Endodermal cell (in vitro differentiated cells): ENCODE data around the gene OTOP2. TPM values are rescaled to one million over a fixed set of nuclear protein-coding genes. Genes with fewer than 3 reads are reported as not detected.

ENCODE experiments used
- DNase-seq: peaks from one replicate; pipeline ENCODE4 v3.0.0-alpha.2; 2017
- H3K27ac ChIP-seq: 2 replicates; pipeline ENCODE4 v1.5.1; 2013; ENCODE audit warnings: mild to moderate bottlenecking, low read depth, low read length, moderate library complexity
- H3K27me3 ChIP-seq: 2 replicates; pipeline ENCODE4 v1.6.1; 2013; ENCODE audit warnings: mild to moderate bottlenecking, low read length, moderate library complexity; ENCODE audit not compliant: insufficient read depth, control insufficient read depth, poor library complexity, severe bottlenecking
- H3K36me3 ChIP-seq: 2 replicates; pipeline ENCODE4 v1.7.0; 2013; ENCODE audit warnings: mild to moderate bottlenecking, low read length, moderate library complexity; ENCODE audit not compliant: control insufficient read depth, insufficient read depth
- H3K4me1 ChIP-seq: one replicate; pipeline ENCODE4 v1.7.0; 2013; ENCODE audit warnings: low read length; ENCODE audit not compliant: control insufficient read depth, insufficient read depth
- H3K4me3 ChIP-seq: 2 replicates; pipeline ENCODE4 v1.5.1; 2013; ENCODE audit warnings: mild to moderate bottlenecking, low read length, moderate library complexity
- H3K9ac ChIP-seq: 2 replicates; pipeline ENCODE4 v1.6.1; 2013; ENCODE audit warnings: mild to moderate bottlenecking, low read length, moderate library complexity; ENCODE audit not compliant: poor library complexity, severe bottlenecking; ENCODE audit errors: extremely low read depth
- H3K9me3 ChIP-seq: 2 replicates; pipeline ENCODE4 v1.6.1; 2013; ENCODE audit warnings: mild to moderate bottlenecking, low read length, moderate library complexity; ENCODE audit not compliant: control insufficient read depth
- H3K27ac Mint-ChIP-seq: 2 replicates; pipeline ENCODE4 v1.8.0; 2020; ENCODE audit warnings: mixed read lengths
- H3K27me3 Mint-ChIP-seq: 2 replicates; pipeline ENCODE4 v1.8.0; 2021; ENCODE audit warnings: mild to moderate bottlenecking, mixed read lengths; ENCODE audit not compliant: insufficient read depth
- H3K36me3 Mint-ChIP-seq: 2 replicates; pipeline ENCODE4 v1.8.0; 2020; ENCODE audit warnings: low read depth, mixed read lengths
- H3K4me1 Mint-ChIP-seq: 2 replicates; pipeline ENCODE4 v1.8.0; 2020; ENCODE audit warnings: mixed read lengths
- H3K4me3 Mint-ChIP-seq: 2 replicates; pipeline ENCODE4 v1.8.0; 2020; ENCODE audit warnings: mild to moderate bottlenecking, moderate library complexity, mixed read lengths
- H3K9me3 Mint-ChIP-seq: 2 replicates; pipeline ENCODE4 v1.8.0; 2020; ENCODE audit warnings: mild to moderate bottlenecking, mixed read lengths
- WGBS, 2 experiments: methylation state at CpG; one replicate each; pipeline versions ENCODE4 v1.1.5 to v1.1.7; 2013; ENCODE audit warnings: missing lambda C conversion rate in 2 of 2, mixed read lengths in 1 of 2; ENCODE audit not compliant: insufficient coverage in 1 of 2, insufficient read length in 1 of 2; 5-methylcytosine and 5-hydroxymethylcytosine counted together
- total RNA-seq, 2 donors: library from RNA; stranded (reverse); fragmentation: NEBNext Ultra II Directional in 1 of 2; extraction: Animal tissue kit (Norgen Biotek cat#: 25700) in 1 of 2; gene quantifications; 2 replicates in 1 of 2; 3 replicates in 1 of 2; pipeline ENCODE4 v1.2.1, GENCODE V29; 2021
- TF ChIP-seq, protein P1 (sequence below): fragments of 200-600 bp; sonication (generic); conservative IDR thresholded peaks from 2 replicates; pipeline ENCODE4 v1.5.0; 2021; ENCODE audit warnings: antibody characterized with exemption, mild to moderate bottlenecking

The OTOP2 gene
- total RNA-seq, 2 donors from 2014 or later: not detected

DNA sequence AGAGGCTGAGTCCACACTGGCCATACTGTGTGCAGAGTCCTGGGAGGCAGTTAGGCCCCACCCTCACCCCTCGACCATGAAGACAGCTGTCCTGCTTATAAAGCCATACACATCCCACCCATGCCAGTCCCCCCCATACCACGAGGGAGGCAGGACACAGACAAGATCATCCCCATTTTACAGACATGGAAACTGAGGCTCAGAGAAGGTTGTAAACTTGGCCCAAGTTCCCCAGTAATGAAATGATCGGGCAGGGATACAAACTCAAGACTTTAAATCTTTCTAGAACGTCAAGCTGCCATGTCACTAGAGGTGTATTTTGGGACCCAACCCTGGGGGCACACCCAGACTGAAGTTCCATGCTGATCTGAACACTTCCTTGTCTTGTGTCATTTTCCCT is 32.0 kb downstream of the OTOP2 start:
- Histone ChIP-seq H3K4me3 (no peak overlapping the region), H3K9me3 (no peaks in the 10 kb centered on the region), H3K27me3 (peaks cover 26% of the 10 kb centered on the region), H3K9ac (no peak overlapping the region), H3K4me1 (no peaks in the 10 kb centered on the region), H3K36me3 (no peaks in the 10 kb centered on the region), H3K27ac (no peak overlapping the region)
- H3K36me3 Mint-ChIP-seq: no peaks in the 10 kb centered on the region
- H3K4me3 Mint-ChIP-seq: no peak overlapping the region
- DNase-seq: no peak
- H3K9me3 Mint-ChIP-seq: no peaks in the 10 kb centered on the region
- WGBS, 2 experiments: 64 to 80% methylated on average over 3 to 4 of the region's 4 CpGs
- TF ChIP-seq, protein P1, sequence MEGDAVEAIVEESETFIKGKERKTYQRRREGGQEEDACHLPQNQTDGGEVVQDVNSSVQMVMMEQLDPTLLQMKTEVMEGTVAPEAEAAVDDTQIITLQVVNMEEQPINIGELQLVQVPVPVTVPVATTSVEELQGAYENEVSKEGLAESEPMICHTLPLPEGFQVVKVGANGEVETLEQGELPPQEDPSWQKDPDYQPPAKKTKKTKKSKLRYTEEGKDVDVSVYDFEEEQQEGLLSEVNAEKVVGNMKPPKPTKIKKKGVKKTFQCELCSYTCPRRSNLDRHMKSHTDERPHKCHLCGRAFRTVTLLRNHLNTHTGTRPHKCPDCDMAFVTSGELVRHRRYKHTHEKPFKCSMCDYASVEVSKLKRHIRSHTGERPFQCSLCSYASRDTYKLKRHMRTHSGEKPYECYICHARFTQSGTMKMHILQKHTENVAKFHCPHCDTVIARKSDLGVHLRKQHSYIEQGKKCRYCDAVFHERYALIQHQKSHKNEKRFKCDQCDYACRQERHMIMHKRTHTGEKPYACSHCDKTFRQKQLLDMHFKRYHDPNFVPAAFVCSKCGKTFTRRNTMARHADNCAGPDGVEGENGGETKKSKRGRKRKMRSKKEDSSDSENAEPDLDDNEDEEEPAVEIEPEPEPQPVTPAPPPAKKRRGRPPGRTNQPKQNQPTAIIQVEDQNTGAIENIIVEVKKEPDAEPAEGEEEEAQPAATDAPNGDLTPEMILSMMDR: no peak
- no peak overlapping the region for H3K27ac Mint-ChIP-seq
- peaks cover 37% of the 10 kb centered on the region for H3K27me3 Mint-ChIP-seq
- no peaks in the 10 kb centered on the region for H3K4me1 Mint-ChIP-seq

DNA sequence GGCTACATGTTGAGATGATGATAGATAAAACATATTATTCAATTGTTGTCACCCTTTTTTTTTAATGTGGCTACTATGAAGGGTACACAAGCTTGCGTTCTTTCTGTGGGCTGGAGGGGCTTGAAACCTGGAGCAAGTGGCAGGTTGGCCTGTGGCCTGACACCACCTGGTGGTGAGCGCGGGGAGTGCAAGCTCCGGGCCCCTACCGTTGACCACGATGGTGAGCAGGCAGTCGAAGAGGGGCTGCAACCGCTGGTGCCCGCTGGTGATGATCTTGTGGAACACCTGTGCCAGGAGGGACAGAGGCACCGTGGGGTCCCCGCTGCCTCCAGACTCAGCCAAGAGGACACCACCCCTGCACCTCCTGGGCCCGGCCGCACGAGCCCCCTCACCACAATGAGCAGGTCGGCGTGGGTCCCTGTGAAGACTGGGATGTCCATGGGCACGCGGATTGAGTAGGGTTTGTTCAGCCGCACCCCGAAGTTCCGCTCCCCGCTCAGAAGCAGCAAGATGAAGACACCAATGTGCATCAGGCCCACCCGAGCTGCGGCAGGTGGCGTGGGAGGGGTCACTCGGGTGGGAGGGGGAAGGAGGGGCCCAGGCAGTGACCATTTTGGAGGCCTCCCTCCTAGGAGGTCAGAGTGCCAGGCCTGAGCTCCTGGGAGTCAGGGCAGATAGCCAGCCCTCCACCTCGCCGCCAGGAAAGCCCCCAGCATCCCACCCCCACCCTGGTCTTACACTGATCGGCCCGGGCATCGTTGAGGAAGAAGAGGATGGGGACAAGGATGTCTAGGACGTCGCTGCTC is 34.1 kb downstream of the OTOP2 start:
- H3K4me3 Mint-ChIP-seq: no peak overlapping the region
- no peak overlapping the region for H3K27ac ChIP-seq
- no peaks in the 10 kb centered on the region for H3K9me3 Mint-ChIP-seq
- no peaks in the 10 kb centered on the region for H3K36me3 ChIP-seq
- H3K27ac Mint-ChIP-seq: no peak overlapping the region
- no peak overlapping the region for H3K9ac ChIP-seq
- H3K27me3 Mint-ChIP-seq: peaks cover 33% of the 10 kb centered on the region
- H3K36me3 Mint-ChIP-seq: no peaks in the 10 kb centered on the region
- TF ChIP-seq, protein P1: peak; percentile 96
- H3K4me3 ChIP-seq: no peak overlapping the region
- H3K27me3 ChIP-seq: peaks cover 26% of the 10 kb centered on the region
- 35 to 53% methylated on average over 15 to 33 of the region's 33 CpGs for WGBS, 2 experiments
- no peaks in the 10 kb centered on the region for H3K9me3 ChIP-seq
- DNase-seq: peak; percentile 99
- peaks cover 1% of the 10 kb centered on the region for H3K4me1 Mint-ChIP-seq
- H3K4me1 ChIP-seq: no peaks in the 10 kb centered on the region

DNA sequence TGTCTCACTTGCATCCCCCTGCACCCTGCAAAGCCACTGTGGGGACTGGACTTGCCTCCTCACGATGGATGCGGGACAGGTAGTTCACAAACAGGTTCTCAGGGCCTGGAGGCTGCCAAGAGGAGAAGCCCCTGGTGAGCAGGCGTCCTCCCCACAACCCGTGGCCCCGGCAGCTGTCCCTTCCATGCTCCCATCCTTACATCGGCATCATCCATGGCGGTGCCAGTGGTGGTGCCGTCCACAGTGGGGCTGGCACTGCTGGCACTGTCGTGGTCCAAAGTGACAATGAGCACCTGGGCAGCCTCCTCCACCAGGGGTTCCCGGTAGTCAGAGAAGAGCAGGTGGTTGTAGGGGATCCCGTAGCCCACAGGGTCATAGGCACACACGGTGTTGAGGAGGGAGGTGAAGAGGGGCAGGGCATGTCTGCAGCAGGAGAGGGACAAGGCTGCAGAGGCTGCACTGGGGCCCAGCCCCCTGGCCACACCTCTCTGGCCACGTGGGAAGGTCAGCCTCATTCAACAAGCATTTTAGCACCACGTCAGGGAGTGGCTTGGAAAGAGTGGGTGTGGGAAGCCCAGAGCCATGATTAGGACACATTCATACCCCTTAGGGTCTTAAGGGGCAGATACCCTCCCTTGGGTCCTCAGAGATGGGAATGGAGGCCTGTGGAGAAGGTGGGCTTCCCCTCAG is 35.9 kb downstream of the OTOP2 start:
- WGBS, 2 experiments: 75 to 89% methylated on average over 5 to 14 of the region's 14 CpGs
- H3K9ac ChIP-seq: no peak overlapping the region

More for the DNA sequence above, 35.9 kb downstream of the OTOP2 start:
- Histone ChIP-seq H3K27ac (no peak overlapping the region), H3K4me3 (no peak overlapping the region), H3K27me3 (peaks cover 26% of the 10 kb centered on the region), H3K4me1 (no peaks in the 10 kb centered on the region), H3K9me3 (no peaks in the 10 kb centered on the region), H3K36me3 (no peaks in the 10 kb centered on the region)
- TF ChIP-seq, protein P1: no peak
- H3K9me3 Mint-ChIP-seq: no peaks in the 10 kb centered on the region
- no peak overlapping the region for H3K27ac Mint-ChIP-seq
- H3K36me3 Mint-ChIP-seq: no peaks in the 10 kb centered on the region
- DNase-seq: no peak
- H3K4me3 Mint-ChIP-seq: no peak overlapping the region
- peaks cover 1% of the 10 kb centered on the region for H3K4me1 Mint-ChIP-seq
- peaks cover 29% of the 10 kb centered on the region for H3K27me3 Mint-ChIP-seq
